NCI-H146 treated with DMSO at 0.1 percent for 48 hours (cell line): ENCODE results near the gene IFNW1.

ENCODE experiments used
- DNase-seq: peaks from one replicate; lab custom pipeline; 2025; ENCODE audit not compliant: unreplicated experiment; lab: John Stamatoyannopoulos, UW

Gene IFNW1

GRCh38 chr9:21110708-21111576, 30.7 kb downstream of the IFNW1 start:
- peak; percentile 62 for DNase-seq

GRCh38 chr9:21104787-21105186, 36.8 kb downstream of the IFNW1 start:
- DNase-seq = no peak

GRCh38 chr9:21102305-21102704, 39.3 kb downstream of the IFNW1 start:
- no peak for DNase-seq

GRCh38 chr9:21097817-21098216, 43.8 kb downstream of the IFNW1 start:
- no peak for DNase-seq

- no peak for DNase-seq
Measured at GRCh38 chr9:21096901-21097255, 44.8 kb downstream of the IFNW1 start.

- DNase-seq = no peak
Measured at GRCh38 chr9:21096172-21096900, 45.3 kb downstream of the IFNW1 start.

- no peak for DNase-seq
Measured at GRCh38 chr9:21095561-21095960, 46.1 kb downstream of the IFNW1 start.
